Fibroblast of the aortic adventitia (primary cell): ENCODE results near the gene LIPA. TPM values are rescaled to one million over a fixed set of nuclear protein-coding genes. Genes with fewer than 3 reads are reported as not detected.
A peak's percentile ranks its signal among the peaks of the same experiment; 100 is the strongest.

Source experiments
- DNase-seq: peaks from one replicate; pipeline ENCODE4 v3.0.0-alpha.2; 2010; ENCODE audit warnings: low read depth
- H3K4me3 ChIP-seq: 2 replicates; pipeline ENCODE4 v1.5.1; 2011; ENCODE audit warnings: low read depth, mild to moderate bottlenecking, control low read depth, low read length, moderate library complexity
- CTCF ChIP-seq: IDR thresholded peaks from 2 replicates; pipeline ENCODE4 v1.5.1; 2011; ENCODE audit warnings: mild to moderate bottlenecking, low read length, control low read depth, inconsistent platforms; ENCODE audit not compliant: insufficient read depth
- total RNA-seq: library from RNA; depleted of rRNA; stranded (reverse); fragments of >200 nt; gene quantifications from 2 replicates; pipeline ENCODE4 v1.2.3, GENCODE V29; 2012; ENCODE audit warnings: low replicate concordance

LIPA gene
- total RNA-seq, 1 donor: 55.2 TPM

GRCh38 chr10:89241486-89242344 is 9.9 kb downstream of the LIPA start:
- H3K4me3 ChIP-seq: no peak overlapping the region
- no peak for TF ChIP-seq CTCF
- DNase-seq: peak; percentile 52

GRCh38 chr10:89241026-89241425 is 10.5 kb downstream of the LIPA start:
- TF ChIP-seq CTCF: no peak
- no peak for DNase-seq
- no peak overlapping the region for H3K4me3 ChIP-seq

- DNase-seq: no peak
- no peak overlapping the region for H3K4me3 ChIP-seq
- TF ChIP-seq CTCF: no peak
Observed at GRCh38 chr10:89240519-89240918, 11.1 kb downstream of the LIPA start.

- H3K4me3 ChIP-seq: no peak overlapping the region
- no peak for TF ChIP-seq CTCF
- no peak for DNase-seq
Observed at GRCh38 chr10:89238956-89239644, 12.5 kb downstream of the LIPA start.

GRCh38 chr10:89237849-89238248 is 13.7 kb downstream of the LIPA start:
- TF ChIP-seq CTCF: no peak
- no peak for DNase-seq

GRCh38 chr10:89236226-89236797 is 15.3 kb downstream of the LIPA start:
- TF ChIP-seq CTCF: no peak
- peak; percentile 33 for DNase-seq
- no peak overlapping the region for H3K4me3 ChIP-seq

More at GRCh38 chr10:89237849-89238248, 13.7 kb downstream of the LIPA start:
- no peak overlapping the region for H3K4me3 ChIP-seq
